Mucosa of descending colon (tissue), 3 donors: ENCODE data around the gene MYL4. TPM values are rescaled to one million over a fixed set of nuclear protein-coding genes. Genes with fewer than 3 reads are reported as not detected.
A peak's percentile ranks its signal among the peaks of the same experiment; 100 is the strongest.

Experiments
- ATAC-seq: fragments of 200-7000 bp; cut with Tn5 transposase; one replicate; pipeline ENCODE4 v1.9.1; 2020; ENCODE audit warnings: mild to moderate bottlenecking, moderate library complexity
- DNase-seq, 3 donors: peaks; one replicate each; pipeline ENCODE4 v3.0.0-alpha.2; 2020
- H3K36me3 ChIP-seq: fragments of 200-600 bp; one replicate; pipeline ENCODE4 v1.8.0; 2021; ENCODE audit warnings: low read depth, mild to moderate bottlenecking
- H3K4me1 ChIP-seq: fragments of 200-600 bp; one replicate; pipeline ENCODE4 v1.8.0; 2021; ENCODE audit warnings: low read depth, mild to moderate bottlenecking
- H3K4me3 ChIP-seq: fragments of 200-600 bp; one replicate; pipeline ENCODE4 v1.8.0; 2021; ENCODE audit warnings: mild to moderate bottlenecking
- H3K9me3 ChIP-seq: fragments of 200-600 bp; one replicate; pipeline ENCODE4 v1.8.0; 2021; ENCODE audit warnings: mild to moderate bottlenecking
- CTCF ChIP-seq: fragments of 200-600 bp; IDR thresholded peaks from one replicate; pipeline ENCODE4 v1.8.0; 2022; ENCODE audit warnings: antibody characterized with exemption, mild to moderate bottlenecking
- intact Hi-C, 2 donors: fragments of 100-400 bp; cut with DNase I in 1 of 2; cut with micrococcal nuclease in 1 of 2; formaldehyde crosslinking; loops; one replicate each; pipeline versions ENCODE4 v1.11.0 to v1.11.1; 2022; cut with DNase I, micrococcal nuclease
- total RNA-seq, 3 donors: library from RNA; stranded (reverse); fragmentation: NEBNext Ultra II Directional in 2 of 3; extraction: Animal tissue kit (Norgen Biotek cat#: 25700) in 2 of 3; gene quantifications; one replicate each; pipeline versions ENCODE4 v1.2.1 to v1.2.4, GENCODE V29; 2021 to 2023
- donor health status: DM: no; HTN: no; CAD: no; lungs with moderate emphysema.
- donor health status: DM: no; HTN: no; CAD: no.
- donor health status: DM: no; HTN: yes; CAD: no.

The MYL4 gene
- total RNA-seq, 3 donors from 2014 or later = 0.49 to 1.4 TPM; not detected in 1

GRCh38 chr17:47219621-47220475, 10.7 kb downstream of the MYL4 start:
- H3K4me1 ChIP-seq = no peaks in the 10 kb centered on the region
- DNase-seq (no peak), ATAC-seq (no peak)
- intact Hi-C loops = loop anchor here in 1 of 2 donors (10.0 kb wide), 1 partner anchor 395 kb away; no protein-coding TSS in a partner anchor
- H3K36me3 ChIP-seq = no peaks in the 10 kb centered on the region
- no peak for TF ChIP-seq CTCF
- H3K9me3 ChIP-seq = no peaks in the 10 kb centered on the region
- no peak overlapping the region for H3K4me3 ChIP-seq

- H3K4me3 ChIP-seq = no peak overlapping the region
- intact Hi-C loops = loop anchor here in 1 of 2 donors (10.0 kb wide), 1 partner anchor 394 kb away; no protein-coding TSS in a partner anchor
- TF ChIP-seq CTCF = no peak
- H3K9me3 ChIP-seq = no peaks in the 10 kb centered on the region
- H3K4me1 ChIP-seq = no peaks in the 10 kb centered on the region
- no peaks in the 10 kb centered on the region for H3K36me3 ChIP-seq
- ATAC-seq = peak; percentile 14
- DNase-seq = no peak
Measured at GRCh38 chr17:47220531-47220999, 11.4 kb downstream of the MYL4 start.

GRCh38 chr17:47221154-47221553, 12.0 kb downstream of the MYL4 start:
- H3K4me3 ChIP-seq = no peak overlapping the region
- no peaks in the 10 kb centered on the region for H3K36me3 ChIP-seq
- H3K4me1 ChIP-seq = no peaks in the 10 kb centered on the region
- intact Hi-C loops = loop anchor here in 1 of 2 donors (10.0 kb wide), 1 partner anchor 394 kb away; no protein-coding TSS in a partner anchor
- no peak for TF ChIP-seq CTCF
- H3K9me3 ChIP-seq = no peaks in the 10 kb centered on the region
- ATAC-seq = no peak
- no peak for DNase-seq

- peak; percentile 34 for ATAC-seq
- TF ChIP-seq CTCF = no peak
- no peak overlapping the region for H3K4me3 ChIP-seq
- H3K36me3 ChIP-seq = no peaks in the 10 kb centered on the region
- no peaks in the 10 kb centered on the region for H3K9me3 ChIP-seq
- no peak for DNase-seq
- intact Hi-C loops = loop anchor here in 1 of 2 donors (10.0 kb wide), 1 partner anchor 393 kb away; no protein-coding TSS in a partner anchor
- H3K4me1 ChIP-seq = no peaks in the 10 kb centered on the region
Measured at GRCh38 chr17:47222047-47222446, 12.9 kb downstream of the MYL4 start.

- peak; percentile 20 for ATAC-seq
- TF ChIP-seq CTCF = no peak
- no peaks in the 10 kb centered on the region for H3K36me3 ChIP-seq
- intact Hi-C loops = loop anchor here in 1 of 2 donors (10.0 kb wide), 1 partner anchor 392 kb away; no protein-coding TSS in a partner anchor
- H3K4me1 ChIP-seq = no peaks in the 10 kb centered on the region
- DNase-seq = no peak
- no peak overlapping the region for H3K4me3 ChIP-seq
- H3K9me3 ChIP-seq = no peaks in the 10 kb centered on the region
Measured at GRCh38 chr17:47223007-47223406, 13.9 kb downstream of the MYL4 start.
